ENCODE results near the gene RNF224.

The RNF224 gene

GRCh38 chr9:137275588-137276472 lies 48.5 kb downstream of the RNF224 start:
- no peak for ATAC-seq

- no peak for ATAC-seq
These were observed 49.4 kb downstream of the RNF224 start for GRCh38 chr9:137276473-137277328.

GRCh38 chr9:137277329-137278041 lies 50.2 kb downstream of the RNF224 start, which contains the start of gene TOR4A:
Gene TOR4A (plus strand): TSS chr9:137277726. CDS start chr9:137278690, 964 bp downstream.
- peak; percentile 72 to 76 for ATAC-seq

- ATAC-seq = peak; percentile 8 to 12
These were observed 50.9 kb downstream of the RNF224 start for GRCh38 chr9:137278061-137278701.

Measured in activated CD4-positive, CD25-positive, alpha-beta regulatory T cell treated with anti-CD3 and anti-CD28 coated beads, Interleukin-2, amount 50 U/mL, for 24 hours (primary cell).